Heart right ventricle (tissue), 16 donors: ENCODE measurements around the gene C1orf185. TPM values are rescaled to one million over a fixed set of nuclear protein-coding genes. Genes with fewer than 3 reads are reported as not detected.
"Not testable (repeated sequence)": the region's sequence is repeated elsewhere in the genome, so short reads cannot be mapped to it uniquely, and the experiment has no call there.

Source experiments
- ATAC-seq, 8 donors: fragments of 200-7000 bp; cut with Tn5 transposase; one replicate each; pipeline ENCODE4 v1.9.1; 2020; ENCODE audit warnings: mild to moderate bottlenecking in 8 of 8, moderate library complexity in 8 of 8, moderate number of reproducible peaks in 1 of 8
- DNase-seq, 2 donors: peaks; one replicate each; pipeline ENCODE4 v3.0.0-alpha.2; 2020
- H3K27ac ChIP-seq, 10 donors: fragments of 200-600 bp; sonication (generic) in 2 of 10; one replicate each; pipeline versions ENCODE4 v1.5.0 to v1.8.0; 2020 to 2022; ENCODE audit warnings: mild to moderate bottlenecking in 3 of 10
- H3K27me3 ChIP-seq, 7 donors: fragments of 200-600 bp; one replicate each; pipeline ENCODE4 v1.8.0; 2021 to 2022; ENCODE audit warnings: mild to moderate bottlenecking in 2 of 7
- H3K36me3 ChIP-seq, 9 donors: fragments of 200-600 bp; sonication (generic) in 1 of 9; one replicate each; pipeline versions ENCODE4 v1.5.0 to v1.8.0; 2020 to 2022; ENCODE audit warnings: mild to moderate bottlenecking in 2 of 9
- H3K4me1 ChIP-seq, 9 donors: fragments of 200-600 bp; sonication (generic) in 1 of 9; one replicate each; pipeline versions ENCODE4 v1.5.0 to v1.8.0; 2020 to 2022; ENCODE audit warnings: mild to moderate bottlenecking in 4 of 9
- H3K4me3 ChIP-seq, 10 donors: fragments of 200-600 bp; sonication (generic) in 2 of 10; one replicate each; pipeline versions ENCODE4 v1.5.0 to v1.8.0; 2020 to 2022; ENCODE audit warnings: mild to moderate bottlenecking in 7 of 10, moderate library complexity in 2 of 10
- H3K9me3 ChIP-seq, 11 donors: fragments of 200-600 bp in 10 of 11; sonication (generic) in 2 of 11; one replicate each; pipeline versions ENCODE4 v1.5.0 to v1.8.0; 2013 to 2022; ENCODE audit warnings: mild to moderate bottlenecking in 2 of 11, control low read depth in 1 of 11, moderate library complexity in 1 of 11
- CTCF ChIP-seq, 9 donors: fragments of 200-600 bp; sonication (generic) in 2 of 9; IDR thresholded peaks; one replicate each; pipeline versions ENCODE4 v1.5.0 to v1.8.0; 2021 to 2022; ENCODE audit warnings: antibody characterized with exemption in 9 of 9, mild to moderate bottlenecking in 5 of 9, moderate library complexity in 1 of 9
- WGBS, 2 donors: extraction: QIAGEN DNeasy Blood & Tissue Kit; methylation state at CpG; one replicate each; pipeline ENCODE4 v1.1.7; 2013; ENCODE audit warnings: inconsistent platforms in 1 of 2; 5-methylcytosine and 5-hydroxymethylcytosine counted together
- intact Hi-C, 10 donors: fragments of 100-400 bp; cut with DNase I; formaldehyde crosslinking; loops; one replicate each; pipeline versions ENCODE4 v1.11.1 to v1.14.2; 2022
- polyA plus RNA-seq, 2 donors: library from polyadenylated mRNA; stranded (reverse); fragments of 200-250 nt; gene quantifications; one replicate each; pipeline ENCODE4 v1.2.3, GENCODE V29; 2013
- total RNA-seq, 10 donors: library from RNA; stranded (reverse); fragmentation: NEBNext Ultra II Directional in 3 of 10; extraction: Animal tissue kit (Norgen Biotek cat#: 25700) in 3 of 10; gene quantifications; one replicate each; pipeline versions ENCODE4 v1.2.1 to v1.2.4, GENCODE V29; 2021 to 2023
- donor health status: Arrhythmogenic right ventricular cardiomyopathy.
- donor health status: ischemic (EF 13 %, LVEDD 7.1; RV severe dilation, severe dysfunction).
- donor health status: healthy with polysubstance abuse.
- donor health status: DM: no; HTN: yes; CAD: no.
- donor health status: DM: no; HTN: no; CAD: no.
- donor health status: ischemic (EF 25% LVEDD 6.9; RV normal size, moderate dysfunction).
- donor health status: ischemic (EF 25% LVEDD 5.7; RV mildly dilated, moderate dysfunction).
- donor health status: healthy.
- donor health status: DM: yes; HTN: yes; CAD: no.
- donor health status: Ischemic cardiomyopathy.
- donor health status: ischemic (EF 35%, LVEDD 5.7; RV mildly dilated, moderate dysfunction).
- donor health status: nonischemic (EF 11% LVEDD 7.7; RV severe dilation, severe dysfunction).
- donor health status: DM: yes; HTN: yes; CAD: no.
- donor health status: PGD.
- donor health status: ischemic (EF 29% LVEDD 5.4; RV normal size, mild dysfunction).
- donor health status: nonischemic (EF 23%, LVEDD 6.1; RV moderate dilation, normal function).

Gene C1orf185
- total and polyA plus RNA-seq, 12 donors: not detected

- DNase-seq (no peak), ATAC-seq (no peak)
- Histone ChIP-seq H3K4me1 (no peaks in the 10 kb centered on the region), H3K4me3 (no peak overlapping the region), H3K27ac (no peak overlapping the region), H3K36me3 (no peaks in the 10 kb centered on the region), H3K9me3 (no peaks in the 10 kb centered on the region), H3K27me3 (peaks cover 0 to 18% (median 0%) of the 10 kb centered on the region in 7 donors)
- intact Hi-C loops: no loop called here
- TF ChIP-seq CTCF (IDR thresholded peaks at IDR 0.05): no peak
- 81 to 85% methylated on average over 7 of the region's 7 CpGs for WGBS, 2 donors
Measured at GRCh38 chr1:51115714-51116404, 13.8 kb downstream of the C1orf185 start.

GRCh38 chr1:51119331-51119730 is 17.3 kb downstream of the C1orf185 start:
- 66 to 77% methylated on average over 3 of the region's 3 CpGs for WGBS, 2 donors
- H3K27ac ChIP-seq: no peak overlapping the region
- H3K9me3 ChIP-seq: peaks cover 0 to 11% (median 0%) of the 10 kb centered on the region in 11 donors
- H3K4me3 ChIP-seq: no peak overlapping the region
- no peaks in the 10 kb centered on the region for H3K4me1 ChIP-seq
- intact Hi-C loops: no loop called here
- H3K27me3 ChIP-seq: peaks cover 0 to 13% (median 0%) of the 10 kb centered on the region in 7 donors
- DNase-seq (no peak), ATAC-seq (no peak)
- no peaks in the 10 kb centered on the region for H3K36me3 ChIP-seq
- no peak for TF ChIP-seq CTCF (IDR thresholded peaks at IDR 0.05)

- intact Hi-C loops: no loop called here
- DNase-seq (no peak), ATAC-seq (no peak)
- peaks cover 0 to 11% (median 0%) of the 10 kb centered on the region in 11 donors for H3K9me3 ChIP-seq
- no peak for TF ChIP-seq CTCF (IDR thresholded peaks at IDR 0.05)
- H3K27ac ChIP-seq: no peak overlapping the region
- peaks cover 0 to 10% (median 0%) of the 10 kb centered on the region in 7 donors for H3K27me3 ChIP-seq
- no peaks in the 10 kb centered on the region for H3K4me1 ChIP-seq
- H3K36me3 ChIP-seq: no peaks in the 10 kb centered on the region
- 67% methylated on average over 2 of the region's 2 CpGs for WGBS, 2 donors
- no peak overlapping the region for H3K4me3 ChIP-seq
Measured at GRCh38 chr1:51120629-51121028, 18.6 kb downstream of the C1orf185 start.

GRCh38 chr1:51127152-51127551 is 25.1 kb downstream of the C1orf185 start:
- H3K4me1 ChIP-seq, H3K4me3 ChIP-seq, H3K36me3 ChIP-seq, intact Hi-C loops, H3K27ac ChIP-seq, ATAC-seq, DNase-seq: not testable (repeated sequence)
- 85 to 88% methylated on average over 7 of the region's 7 CpGs for WGBS, 2 donors
- peaks cover 0 to 18% (median 0%) of the 10 kb centered on the region in 7 donors for H3K27me3 ChIP-seq
- H3K9me3 ChIP-seq: peaks cover 0 to 19% (median 2%) of the 10 kb centered on the region in 11 donors

GRCh38 chr1:51131185-51131584 is 29.2 kb downstream of the C1orf185 start:
- no peak for TF ChIP-seq CTCF (IDR thresholded peaks at IDR 0.05)
- Histone ChIP-seq H3K27me3 (peaks cover 0 to 18% (median 0%) of the 10 kb centered on the region in 7 donors), H3K9me3 (peaks cover 0 to 47% (median 17%) of the 10 kb centered on the region in 11 donors), H3K4me1 (no peaks in the 10 kb centered on the region), H3K4me3 (no peak overlapping the region), H3K36me3 (no peaks in the 10 kb centered on the region), H3K27ac (no peak overlapping the region)
- DNase-seq: no peak
- 59 to 63% methylated on average over 3 of the region's 3 CpGs for WGBS, 2 donors
- intact Hi-C loops: no loop called here
- no peak for ATAC-seq
